Measurements from ENCODE around the gene ARL4A.

GRCh38 chr7:12711124-12711523 lies 23.7 kb downstream of the ARL4A start:
- TF ChIP-seq BRF2 (CRISPR knock-in tag; IDR thresholded peaks at IDR 0.05) (no peak), NFE2 (CRISPR knock-in tag; IDR thresholded peaks at IDR 0.05) (no peak), PRMT3 (CRISPR knock-in tag; IDR thresholded peaks at IDR 0.05; ENCODE audit: borderline replicate concordance, low read depth) (no peak), TP53 (CRISPR knock-in tag; conservative IDR thresholded peaks at IDR 0.05) (no peak), RFX1 (IDR thresholded peaks at IDR 0.05) (no peak), JUND (CRISPR knock-in tag; IDR thresholded peaks at IDR 0.05) (no peak), CTCF (CRISPR knock-in tag; IDR thresholded peaks at IDR 0.05) (no peak), ZNF589 (CRISPR knock-in tag; conservative IDR thresholded peaks at IDR 0.05) (no peak), TARDBP (CRISPR knock-in tag; IDR thresholded peaks at IDR 0.05) (no peak), BCL3 (CRISPR knock-in tag; IDR thresholded peaks at IDR 0.05) (no peak), ZBTB42 (CRISPR knock-in tag; IDR thresholded peaks at IDR 0.05) (no peak)

Measured in HepG2 (cell line).